CD14-positive monocyte (primary cell): ENCODE data around the gene SLC13A3. TPM values are rescaled to one million over a fixed set of nuclear protein-coding genes. Genes with fewer than 3 reads are reported as not detected.

Source experiments
- DNase-seq, 3 donors: peaks; one replicate each; pipeline ENCODE4 v3.0.0-alpha.2; 2011 to 2022
- H2AFZ ChIP-seq: 2 replicates; pipeline ENCODE4 v1.6.0; 2012; ENCODE audit warnings: mild to moderate bottlenecking, low read depth, low read length, inconsistent platforms; ENCODE audit not compliant: insufficient read depth, poor library complexity, severe bottlenecking
- H3K27ac ChIP-seq, 2 donors: 1 replicate in 1 of 2; 2 replicates in 1 of 2; pipeline ENCODE4 v1.5.1; 2012 to 2013; ENCODE audit warnings: low read length in 2 of 2, control low read depth in 1 of 2, inconsistent platforms in 1 of 2, low read depth in 1 of 2, mild to moderate bottlenecking in 1 of 2
- H3K27me3 ChIP-seq, 2 donors: one replicate each; pipeline versions ENCODE4 v1.6.0 to v1.6.1; 2011 to 2013; ENCODE audit warnings: low read length in 2 of 2; ENCODE audit not compliant: control insufficient read depth in 2 of 2, insufficient read depth in 2 of 2
- H3K36me3 ChIP-seq, 2 donors: replicated peaks in 1 of 2; 1 replicate in 1 of 2; 2 replicates in 1 of 2; pipeline versions ENCODE4 v1.5.1 to v1.6.1; 2012 to 2013; ENCODE audit warnings: low read length in 2 of 2, control low read depth in 1 of 2, inconsistent platforms in 1 of 2, mild to moderate bottlenecking in 1 of 2; ENCODE audit not compliant: insufficient read depth in 2 of 2, control insufficient read depth in 1 of 2
- H3K4me1 ChIP-seq, 2 donors: 1 replicate in 1 of 2; 2 replicates in 1 of 2; pipeline versions ENCODE4 v1.5.1 to v1.6.1; 2012 to 2013; ENCODE audit warnings: low read length in 2 of 2, control low read depth in 1 of 2, inconsistent platforms in 1 of 2, mild to moderate bottlenecking in 1 of 2, moderate library complexity in 1 of 2; ENCODE audit not compliant: insufficient read depth in 2 of 2, control insufficient read depth in 1 of 2
- H3K4me2 ChIP-seq: replicated peaks from 2 replicates; pipeline ENCODE3; 2012; ENCODE audit warnings: low read length, moderate library complexity, mild to moderate bottlenecking; ENCODE audit not compliant: poor library complexity, severe bottlenecking; ENCODE audit errors: extremely low read depth
- H3K4me3 ChIP-seq, 3 experiments: fragments of 200-600 bp in 1 of 3; sonication (generic) in 1 of 3; replicated peaks in 1 of 3; 1 replicate in 2 of 3; 2 replicates in 1 of 3; pipeline ENCODE4 v1.5.1; 2011 to 2013; ENCODE audit warnings: low read length in 3 of 3, mild to moderate bottlenecking in 3 of 3, control low read depth in 2 of 3, low read depth in 2 of 3, inconsistent platforms in 1 of 3, moderate library complexity in 1 of 3
- H3K79me2 ChIP-seq: 2 replicates; pipeline ENCODE4 v1.6.0; 2012; ENCODE audit warnings: mild to moderate bottlenecking, control low read depth, inconsistent platforms, low read length, moderate library complexity; ENCODE audit not compliant: insufficient read depth
- H3K9ac ChIP-seq: 2 replicates; pipeline ENCODE4 v1.6.0; 2017; ENCODE audit warnings: low read length, mild to moderate bottlenecking; ENCODE audit not compliant: insufficient read depth, poor library complexity, severe bottlenecking
- H3K9me3 ChIP-seq, 2 donors: replicated peaks in 1 of 2; 1 replicate in 1 of 2; 2 replicates in 1 of 2; pipeline versions ENCODE4 v1.5.1 to v1.6.1; 2012 to 2013; ENCODE audit warnings: low read length in 2 of 2, control low read depth in 1 of 2; ENCODE audit not compliant: control insufficient read depth in 1 of 2, insufficient read depth in 1 of 2
- H4K20me1 ChIP-seq: 2 replicates; pipeline ENCODE4 v1.6.0; 2012; ENCODE audit warnings: mild to moderate bottlenecking, low read length, control low read depth, moderate library complexity; ENCODE audit not compliant: insufficient read depth
- H3K27ac Mint-ChIP-seq, 7 donors: one replicate each; pipeline ENCODE4 v1.8.0; 2020; ENCODE audit warnings: mild to moderate bottlenecking in 7 of 7, mixed read lengths in 7 of 7, moderate library complexity in 6 of 7, inconsistent platforms in 2 of 7
- H3K27me3 Mint-ChIP-seq, 3 donors: one replicate each; pipeline ENCODE4 v1.8.0; 2021 to 2022; ENCODE audit warnings: low read depth in 3 of 3, mild to moderate bottlenecking in 3 of 3, mixed read lengths in 3 of 3, moderate library complexity in 3 of 3, inconsistent platforms in 1 of 3
- H3K36me3 Mint-ChIP-seq, 2 donors: one replicate each; pipeline ENCODE4 v1.8.0; 2020; ENCODE audit warnings: mixed read lengths in 2 of 2, inconsistent platforms in 1 of 2, mild to moderate bottlenecking in 1 of 2
- H3K4me1 Mint-ChIP-seq: one replicate; pipeline ENCODE4 v1.8.0; 2020; ENCODE audit warnings: mild to moderate bottlenecking, mixed read lengths
- H3K4me3 Mint-ChIP-seq, 2 donors: one replicate each; pipeline ENCODE4 v1.8.0; 2020; ENCODE audit warnings: mild to moderate bottlenecking in 2 of 2, mixed read lengths in 2 of 2, moderate library complexity in 1 of 2
- H3K9me3 Mint-ChIP-seq, 7 donors: one replicate each; pipeline ENCODE4 v1.8.0; 2020 to 2022; ENCODE audit warnings: mixed read lengths in 7 of 7, mild to moderate bottlenecking in 6 of 7, moderate library complexity in 6 of 7, inconsistent platforms in 2 of 7
- CTCF ChIP-seq: fragments of 200-600 bp; IDR thresholded peaks from one replicate; pipeline ENCODE4 v1.8.0; 2022; ENCODE audit warnings: antibody characterized with exemption, mild to moderate bottlenecking
- WGBS: methylation state at CpG from one replicate; pipeline ENCODE4 v1.1.5; 2013; ENCODE audit warnings: missing lambda C conversion rate; ENCODE audit not compliant: insufficient coverage; 5-methylcytosine and 5-hydroxymethylcytosine counted together
- intact Hi-C, 2 donors: fragments of 100-400 bp; cut with micrococcal nuclease; formaldehyde crosslinking; loops; one replicate each; pipeline versions ENCODE4 v1.15.0 to v1.15.1; 2023
- polyA plus RNA-seq, 3 donors: library from polyadenylated mRNA; depleted of rRNA in 1 of 3; unstranded in 2 of 3; stranded (reverse) in 1 of 3; fragments of 300-500 nt in 2 of 3; fragments of >200 nt in 1 of 3; fragmentation: Illumina TruSeq in 2 of 3; gene quantifications; 1 replicate in 2 of 3; 2 replicates in 1 of 3; pipeline ENCODE4 v1.2.3, GENCODE V29; 2012 to 2021

SLC13A3 gene
- polyA plus RNA-seq, 3 donors: 0.04 TPM; not detected in 2

GRCh38 chr20:46563860-46564221 lies 87.4 kb downstream of the SLC13A3 start:
- Mint-ChIP-seq H3K4me3 (no peak overlapping the region), H3K27me3 (peaks cover 5 to 14% (median 7%) of the 10 kb centered on the region in 3 donors), H3K27ac (no peak overlapping the region), H3K4me1 (peaks cover 3% of the 10 kb centered on the region), H3K9me3 (no peaks in the 10 kb centered on the region), H3K36me3 (no peaks in the 10 kb centered on the region)
- Histone ChIP-seq H3K36me3 (no peaks in the 10 kb centered on the region), H3K4me2 (no peak overlapping the region), H3K27ac (no peak overlapping the region), H4K20me1 (no peaks in the 10 kb centered on the region), H3K27me3 (peaks cover 0 to 4% of the 10 kb centered on the region in 2 donors), H3K9ac (no peak overlapping the region), H3K79me2 (no peaks in the 10 kb centered on the region), H3K4me1 (peaks cover 3 to 8% of the 10 kb centered on the region in 2 donors), H2AFZ (no peak overlapping the region), H3K9me3 (no peaks in the 10 kb centered on the region), H3K4me3 (no peak overlapping the region)
- DNase-seq: no peak
- no peak for TF ChIP-seq CTCF
- intact Hi-C loops: loop anchor here (5.0 kb wide), 2 partner anchors 37 to 42 kb away; no protein-coding TSS in a partner anchor
- WGBS: 0% methylated on average over 2 of the region's 2 CpGs

- DNase-seq: no peak
- WGBS: 88% methylated on average over 16 of the region's 16 CpGs
- Histone ChIP-seq H3K4me2 (no peak overlapping the region), H3K4me3 (no peak overlapping the region), H3K27me3 (no peaks in the 10 kb centered on the region), H4K20me1 (no peaks in the 10 kb centered on the region), H3K36me3 (no peaks in the 10 kb centered on the region), H3K27ac (no peak overlapping the region), H3K9ac (no peak overlapping the region), H2AFZ (no peak overlapping the region), H3K9me3 (no peaks in the 10 kb centered on the region), H3K79me2 (no peaks in the 10 kb centered on the region), H3K4me1 (peaks cover 3 to 8% of the 10 kb centered on the region in 2 donors)
- no peaks in the 10 kb centered on the region for H3K4me1 Mint-ChIP-seq
- intact Hi-C loops: loop anchor here (5.0 kb wide), 2 partner anchors 36 to 41 kb away; no protein-coding TSS in a partner anchor
- H3K27ac Mint-ChIP-seq: no peak overlapping the region
- no peaks in the 10 kb centered on the region for H3K36me3 Mint-ChIP-seq
- no peaks in the 10 kb centered on the region for H3K9me3 Mint-ChIP-seq
- TF ChIP-seq CTCF: no peak
- peaks cover 3 to 10% (median 6%) of the 10 kb centered on the region in 3 donors for H3K27me3 Mint-ChIP-seq
- H3K4me3 Mint-ChIP-seq: no peak overlapping the region
Observed at GRCh38 chr20:46563170-46563859, 87.9 kb downstream of the SLC13A3 start.
